K562 (cell line): ENCODE results near the gene BMF. TPM values are rescaled to one million over a fixed set of nuclear protein-coding genes. Genes with fewer than 3 reads are reported as not detected.

Experiments used
- BACH1 ChIP-seq: fragments of 200-800 bp; sonication (Bioruptor generic); IDR thresholded peaks from 2 replicates; pipeline ENCODE4 v1.6.1; 2016; ENCODE audit warnings: missing genetic modification characterization, missing compliant biosample characterization
- CCAR2 ChIP-seq: fragments of 200-400 bp; formaldehyde crosslinking; IDR thresholded peaks from 2 replicates; pipeline ENCODE4 v1.6.1; 2017; ENCODE audit warnings: mild to moderate bottlenecking, low read depth, low read length
- CTBP1 ChIP-seq: fragments of 450-650 bp; IDR thresholded peaks from 2 replicates; pipeline ENCODE4 v1.6.1; 2016; ENCODE audit warnings: borderline replicate concordance
- GABPB1 ChIP-seq: sonication (generic); formaldehyde crosslinking; IDR thresholded peaks from 2 replicates; pipeline ENCODE4 v1.8.0; 2022; ENCODE audit warnings: mild to moderate bottlenecking, missing genetic modification reagents
- GATAD2A ChIP-seq: fragments of 450-650 bp; IDR thresholded peaks from 2 replicates; pipeline ENCODE4 v1.6.1; 2017
- HNRNPL ChIP-seq: fragments of 200-400 bp; formaldehyde crosslinking; IDR thresholded peaks from 2 replicates; pipeline ENCODE4 v1.6.1; 2017; ENCODE audit warnings: low read depth, mild to moderate bottlenecking, low read length
- PTBP1 ChIP-seq: fragments of 200-400 bp; formaldehyde crosslinking; IDR thresholded peaks from 2 replicates; pipeline ENCODE4 v1.6.1; 2017; ENCODE audit warnings: low read depth, low read length
- PTRF ChIP-seq: fragments of 450-650 bp; IDR thresholded peaks from 2 replicates; pipeline ENCODE4 v1.6.1; 2016; ENCODE audit warnings: mild to moderate bottlenecking, missing genetic modification characterization, missing compliant biosample characterization
- SFPQ ChIP-seq: fragments of 200-400 bp; formaldehyde crosslinking; IDR thresholded peaks from 2 replicates; pipeline ENCODE4 v1.6.1; 2017; ENCODE audit warnings: mild to moderate bottlenecking, low read depth, low read length, moderate library complexity
- SP1 ChIP-seq: sonication (generic); formaldehyde crosslinking; IDR thresholded peaks from 2 replicates; pipeline ENCODE4 v1.8.1; 2022; ENCODE audit warnings: mild to moderate bottlenecking, missing genetic modification reagents
- SRSF9 ChIP-seq: fragments of 200-400 bp; formaldehyde crosslinking; IDR thresholded peaks from 2 replicates; pipeline ENCODE4 v1.6.1; 2017; ENCODE audit warnings: low read depth, low read length, borderline replicate concordance
- TAF9B ChIP-seq: fragments of 450-650 bp; IDR thresholded peaks from 2 replicates; pipeline ENCODE4 v1.6.1; 2018; ENCODE audit warnings: mild to moderate bottlenecking; ENCODE audit not compliant: partially characterized antibody
- TAL1 ChIP-seq: fragments of 450-650 bp; IDR thresholded peaks from 2 replicates; pipeline ENCODE4 v1.6.1; 2016; ENCODE audit warnings: mild to moderate bottlenecking
- ZBED1 ChIP-seq: IDR thresholded peaks from 2 replicates; pipeline ENCODE4 v1.6.1; 2014
- ZEB2 ChIP-seq: fragments of 450-650 bp; IDR thresholded peaks from 2 replicates; pipeline ENCODE4 v1.6.1; 2016
- ZFPM2 ChIP-seq: fragments of 250-450 bp; sonication (Bioruptor Pico); IDR thresholded peaks from 2 replicates; pipeline ENCODE4 v1.5.1; 2022; ENCODE audit warnings: mild to moderate bottlenecking
- ZNF23 ChIP-seq: fragments of 250-450 bp; sonication (Bioruptor Pico); IDR thresholded peaks from 2 replicates; pipeline ENCODE4 v1.4.0; 2020; ENCODE audit warnings: mild to moderate bottlenecking
- ZNF407 ChIP-seq: fragments of 450-650 bp; IDR thresholded peaks from 2 replicates; pipeline ENCODE4 v1.6.1; 2016; ENCODE audit warnings: low read depth
- ZNF644 ChIP-seq: fragments of 200-800 bp; sonication (Bioruptor generic); IDR thresholded peaks from 2 replicates; pipeline ENCODE4 v1.6.1; 2016; ENCODE audit warnings: low read depth, missing genetic modification characterization, missing compliant biosample characterization
- ZNF695 ChIP-seq: fragments of 450-650 bp; formaldehyde crosslinking; IDR thresholded peaks from 2 replicates; pipeline ENCODE4 v1.4.0; 2020; ENCODE audit warnings: mild to moderate bottlenecking, moderate library complexity
- polyA plus RNA-seq, 8 experiments: library from polyadenylated mRNA; depleted of rRNA in 4 of 8; stranded (reverse) in 5 of 8; unstranded in 3 of 8; fragments of >200 nt; fragmentation: Nextera tagmentation in 2 of 8; fragmentation: Illumina TruSeq in 1 of 8; extraction: Ambion mirVana in 2 of 8; extraction: Trizol in 1 of 8; gene quantifications; 2 replicates each; pipeline versions ENCODE4 v1.2.1 to v1.2.3, GENCODE V29; 2011 to 2014; ENCODE audit warnings: inconsistent platforms in 1 of 8, missing spikeins in 1 of 8
- total RNA-seq, 7 experiments: library from RNA; depleted of rRNA in 6 of 7; stranded (reverse); fragments of >200 nt in 6 of 7; fragmentation: Illumina TruSeq in 2 of 7; extraction: Trizol in 2 of 7; gene quantifications; 2 replicates each; pipeline versions ENCODE4 v1.2.1 to v1.2.3, GENCODE V29; 2011 to 2021; ENCODE audit warnings: low replicate concordance in 1 of 7
- TF ChIP-seq, protein P1 (sequence below): sonication (generic); formaldehyde crosslinking; IDR thresholded peaks from 2 replicates; pipeline ENCODE4 v1.9.0; 2022; ENCODE audit warnings: mild to moderate bottlenecking, missing genetic modification reagents

The BMF gene
- total and polyA plus RNA-seq, 9 of the 15 experiments (the other 6 are each of a cell fraction or from before 2014, with no cell fraction given): 0.25 to 0.91 (median 0.59) TPM; not detected in 2

- TF ChIP-seq SP1: peak; percentile 42; the same call in 1 of the 2 replicates
- TF ChIP-seq GATAD2A: peak; percentile 22; the same call in 1 of the 2 replicates
- 0 out of 2 replicates have a peak, but pooled peaks have one; percentile 36 for TF ChIP-seq GABPB1 (CRISPR knock-in tag)
- TF ChIP-seq ZFPM2 (CRISPR knock-in tag): no peak
- TF ChIP-seq ZBED1: no peak
- no peak for TF ChIP-seq BACH1 (tag)
- TF ChIP-seq ZEB2: no peak
- TF ChIP-seq SFPQ: no peak
- no peak for TF ChIP-seq HNRNPL
- TF ChIP-seq, protein P1, sequence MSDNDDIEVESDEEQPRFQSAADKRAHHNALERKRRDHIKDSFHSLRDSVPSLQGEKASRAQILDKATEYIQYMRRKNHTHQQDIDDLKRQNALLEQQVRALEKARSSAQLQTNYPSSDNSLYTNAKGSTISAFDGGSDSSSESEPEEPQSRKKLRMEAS: no peak
- no peak for TF ChIP-seq TAF9B
- TF ChIP-seq ZNF695 (CRISPR knock-in tag): no peak
- no peak for TF ChIP-seq ZNF407
- TF ChIP-seq CTBP1: peak; percentile 38; the same call in 1 of the 2 replicates
- TF ChIP-seq PTRF: no peak
- no peak for TF ChIP-seq CCAR2
- no peak for TF ChIP-seq PTBP1
- no peak for TF ChIP-seq SRSF9
- TF ChIP-seq ZNF23: no peak
- no peak for TF ChIP-seq ZNF644 (tag)
- no peak for TF ChIP-seq TAL1
Measured at GRCh38 chr15:40104865-40105516, 3.7 kb downstream of the BMF start (continued).
